ENCODE data around the gene ROR2.

- TF ChIP-seq CTCF (IDR thresholded peaks at IDR 0.05) (no peak), POLR2A (IDR thresholded peaks at IDR 0.05) (no peak)
Observed at GRCh38 chr9:91967259-91967658, 17.2 kb upstream of the ROR2 start.

Measured in thyroid gland (tissue), 4 donors.